Measurements from ENCODE around the gene HS6ST1.

DNA sequence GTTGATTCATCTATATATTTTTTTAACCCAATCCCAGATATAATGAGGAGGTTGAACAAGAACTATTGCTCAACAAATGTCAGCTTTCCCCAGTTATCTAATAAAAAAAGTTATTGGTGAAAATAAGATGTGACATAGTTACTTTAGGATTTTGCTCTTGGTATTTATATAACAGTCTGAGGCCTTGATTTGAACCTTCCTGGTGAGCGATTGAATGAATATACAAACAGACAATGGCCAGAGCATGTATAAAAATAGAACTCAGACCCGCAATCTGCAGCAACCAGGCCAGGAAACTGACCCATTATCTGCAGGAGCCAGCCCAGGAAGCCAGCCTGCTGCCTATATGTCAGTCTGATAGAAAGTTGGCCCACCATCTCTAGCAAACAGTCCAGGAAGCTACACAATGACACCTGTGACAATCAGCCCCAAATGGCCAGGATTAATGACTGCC lies 81.6 kb downstream of the HS6ST1 start:
- TF ChIP-seq CTCF (IDR thresholded peaks at IDR 0.05; ENCODE audit: low read depth, low read length, missing input control) (no peak), JUND (IDR thresholded peaks at IDR 0.05) (no peak), YY1 (IDR thresholded peaks at IDR 0.05) (no peak), ATF3 (IDR thresholded peaks at IDR 0.05) (no peak)
- TF ChIP-seq, protein P1, sequence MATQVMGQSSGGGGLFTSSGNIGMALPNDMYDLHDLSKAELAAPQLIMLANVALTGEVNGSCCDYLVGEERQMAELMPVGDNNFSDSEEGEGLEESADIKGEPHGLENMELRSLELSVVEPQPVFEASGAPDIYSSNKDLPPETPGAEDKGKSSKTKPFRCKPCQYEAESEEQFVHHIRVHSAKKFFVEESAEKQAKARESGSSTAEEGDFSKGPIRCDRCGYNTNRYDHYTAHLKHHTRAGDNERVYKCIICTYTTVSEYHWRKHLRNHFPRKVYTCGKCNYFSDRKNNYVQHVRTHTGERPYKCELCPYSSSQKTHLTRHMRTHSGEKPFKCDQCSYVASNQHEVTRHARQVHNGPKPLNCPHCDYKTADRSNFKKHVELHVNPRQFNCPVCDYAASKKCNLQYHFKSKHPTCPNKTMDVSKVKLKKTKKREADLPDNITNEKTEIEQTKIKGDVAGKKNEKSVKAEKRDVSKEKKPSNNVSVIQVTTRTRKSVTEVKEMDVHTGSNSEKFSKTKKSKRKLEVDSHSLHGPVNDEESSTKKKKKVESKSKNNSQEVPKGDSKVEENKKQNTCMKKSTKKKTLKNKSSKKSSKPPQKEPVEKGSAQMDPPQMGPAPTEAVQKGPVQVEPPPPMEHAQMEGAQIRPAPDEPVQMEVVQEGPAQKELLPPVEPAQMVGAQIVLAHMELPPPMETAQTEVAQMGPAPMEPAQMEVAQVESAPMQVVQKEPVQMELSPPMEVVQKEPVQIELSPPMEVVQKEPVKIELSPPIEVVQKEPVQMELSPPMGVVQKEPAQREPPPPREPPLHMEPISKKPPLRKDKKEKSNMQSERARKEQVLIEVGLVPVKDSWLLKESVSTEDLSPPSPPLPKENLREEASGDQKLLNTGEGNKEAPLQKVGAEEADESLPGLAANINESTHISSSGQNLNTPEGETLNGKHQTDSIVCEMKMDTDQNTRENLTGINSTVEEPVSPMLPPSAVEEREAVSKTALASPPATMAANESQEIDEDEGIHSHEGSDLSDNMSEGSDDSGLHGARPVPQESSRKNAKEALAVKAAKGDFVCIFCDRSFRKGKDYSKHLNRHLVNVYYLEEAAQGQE (IDR thresholded peaks at IDR 0.05), result no peak
